ENCODE measurements around the gene MYO16.
A peak's percentile ranks its signal among the peaks of the same experiment; 100 is the strongest.

MYO16 gene

GRCh38 chr13:109139346-109139745 lies 509.9 kb downstream of the MYO16 start:
- DNase-seq = no peak

- DNase-seq = no peak
Observed at GRCh38 chr13:109140054-109140453, 510.6 kb downstream of the MYO16 start.

- no peak for DNase-seq
Observed at GRCh38 chr13:109140479-109141349, 511.3 kb downstream of the MYO16 start.

GRCh38 chr13:109141706-109142105 lies 512.3 kb downstream of the MYO16 start:
- DNase-seq = no peak

- DNase-seq = no peak
Observed at GRCh38 chr13:109144693-109145437, 515.5 kb downstream of the MYO16 start.

- DNase-seq = peak; percentile 58
Observed at GRCh38 chr13:109145631-109146030, 516.2 kb downstream of the MYO16 start.

GRCh38 chr13:109146393-109146792 lies 517.0 kb downstream of the MYO16 start:
- no peak for DNase-seq

GRCh38 chr13:109146912-109147647 lies 517.7 kb downstream of the MYO16 start:
- DNase-seq = no peak

GRCh38 chr13:109148243-109148642 lies 518.8 kb downstream of the MYO16 start:
- DNase-seq = no peak

- no peak for DNase-seq
Observed at GRCh38 chr13:109150696-109151095, 521.3 kb downstream of the MYO16 start.

- no peak for DNase-seq
Observed at GRCh38 chr13:109151255-109151654, 521.8 kb downstream of the MYO16 start.

- DNase-seq = no peak
Observed at GRCh38 chr13:109151696-109152095, 522.3 kb downstream of the MYO16 start.

GRCh38 chr13:109152311-109152820 lies 523.0 kb downstream of the MYO16 start:
- DNase-seq = no peak

GRCh38 chr13:109152941-109153340 lies 523.5 kb downstream of the MYO16 start:
- DNase-seq = no peak

- no peak for DNase-seq
Observed at GRCh38 chr13:109154146-109154545, 524.7 kb downstream of the MYO16 start.

GRCh38 chr13:109154546-109154945 lies 525.1 kb downstream of the MYO16 start:
- DNase-seq = no peak

- DNase-seq = no peak
Observed at GRCh38 chr13:109154966-109155761, 525.8 kb downstream of the MYO16 start.

- DNase-seq = no peak
Observed at GRCh38 chr13:109156181-109156935, 526.9 kb downstream of the MYO16 start.

GRCh38 chr13:109157275-109157674 lies 527.9 kb downstream of the MYO16 start:
- DNase-seq = no peak

GRCh38 chr13:109158383-109158782 lies 529.0 kb downstream of the MYO16 start:
- DNase-seq = no peak

GRCh38 chr13:109159650-109160309 lies 530.4 kb downstream of the MYO16 start:
- no peak for DNase-seq
